Pulmonary artery endothelial cell (primary cell): ENCODE data around the gene OTOG. TPM values are rescaled to one million over a fixed set of nuclear protein-coding genes. Genes with fewer than 3 reads are reported as not detected.

ENCODE experiments used
- DNase-seq: peaks from one replicate; pipeline ENCODE4 v3.0.0-alpha.2; 2011; ENCODE audit warnings: low read depth, low spot score
- total RNA-seq: library from RNA; depleted of rRNA; stranded (reverse); fragments of >200 nt; gene quantifications from 2 replicates; pipeline ENCODE4 v1.2.3, GENCODE V29; 2014

OTOG gene
- total RNA-seq, 1 donor from 2014 or later = not detected

DNA sequence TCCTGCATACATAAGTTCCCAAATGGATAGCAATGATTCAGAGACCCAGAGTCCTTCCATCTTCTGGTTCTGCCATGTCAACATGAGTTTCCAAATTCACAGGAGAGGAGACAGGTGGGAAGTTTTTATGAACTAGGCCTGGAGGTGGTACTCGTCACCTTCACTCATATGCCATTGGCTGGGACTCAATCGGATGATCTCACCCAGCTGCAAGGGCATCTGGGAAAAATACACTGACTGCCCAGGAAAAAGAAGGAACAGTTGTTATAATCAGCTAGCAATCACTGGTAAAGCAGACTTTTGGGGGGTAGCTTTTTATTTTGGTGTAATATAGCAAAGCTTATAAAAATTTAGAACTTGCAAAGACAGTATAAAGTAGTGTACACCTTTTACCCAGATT lies 83.9 kb downstream of the OTOG start:
- DNase-seq = no peak

DNA sequence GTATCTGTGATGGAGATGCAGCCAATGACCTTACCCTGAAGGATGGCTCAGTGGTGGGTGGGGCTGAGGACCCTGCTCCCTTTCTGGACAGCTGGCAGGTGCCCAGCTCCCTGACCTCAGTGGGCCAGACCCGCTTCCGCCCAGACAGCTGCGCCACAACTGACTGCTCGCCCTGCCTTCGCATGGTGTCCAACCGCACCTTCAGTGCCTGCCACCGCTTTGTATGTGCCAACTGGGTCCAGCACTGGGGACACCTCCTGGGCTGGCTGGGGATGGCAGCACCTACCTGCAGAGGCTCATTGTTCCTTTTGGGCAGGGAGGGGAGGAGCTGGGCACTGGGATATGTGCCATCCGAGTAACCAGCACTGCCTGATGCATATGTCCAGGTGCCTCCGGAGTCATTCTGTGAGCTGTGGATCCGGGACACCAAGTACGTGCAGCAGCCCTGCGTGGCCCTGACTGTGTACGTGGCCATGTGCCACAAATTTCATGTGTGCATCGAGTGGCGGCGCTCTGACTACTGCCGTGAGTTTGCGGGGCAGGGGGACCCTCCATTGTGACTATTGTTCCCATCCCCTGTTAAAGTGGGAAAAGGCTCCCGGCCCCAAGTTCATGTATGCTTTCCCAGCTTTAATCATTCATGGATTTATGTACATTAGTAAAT lies 84.8 kb downstream of the OTOG start:
- no peak for DNase-seq

DNA sequence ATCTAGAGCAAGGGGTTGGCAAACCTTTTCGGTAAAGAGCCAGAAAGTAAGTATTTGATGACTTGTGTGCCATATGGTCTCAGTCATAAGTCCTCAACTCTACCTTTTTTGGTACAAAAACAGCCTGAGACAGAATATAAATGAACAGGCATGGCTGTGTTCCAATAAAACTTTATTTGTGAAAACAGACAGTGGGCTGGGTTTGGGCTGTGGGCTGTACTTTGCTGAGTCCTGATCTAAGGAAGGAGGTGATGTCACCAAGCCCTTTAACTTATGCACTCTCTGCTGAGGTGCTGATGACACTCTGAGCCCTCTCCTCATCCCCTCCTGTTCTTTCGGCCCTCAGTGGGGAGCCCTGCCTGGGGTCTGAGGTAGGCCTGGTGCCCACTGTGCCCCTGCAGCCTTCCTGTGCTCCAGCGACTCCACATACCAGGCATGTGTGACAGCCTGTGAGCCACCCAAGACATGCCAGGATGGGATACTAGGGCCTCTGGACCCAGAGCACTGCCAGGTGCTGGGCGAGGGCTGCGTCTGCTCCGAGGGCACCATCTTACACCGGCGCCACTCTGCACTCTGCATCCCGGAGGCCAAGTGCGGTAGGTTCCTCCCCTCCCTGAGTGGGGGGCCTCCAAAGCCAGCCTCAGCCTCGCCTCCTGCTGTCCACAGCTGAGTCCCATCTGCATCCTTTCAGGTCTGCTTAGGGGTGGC lies 86.4 kb downstream of the OTOG start:
- no peak for DNase-seq

DNA sequence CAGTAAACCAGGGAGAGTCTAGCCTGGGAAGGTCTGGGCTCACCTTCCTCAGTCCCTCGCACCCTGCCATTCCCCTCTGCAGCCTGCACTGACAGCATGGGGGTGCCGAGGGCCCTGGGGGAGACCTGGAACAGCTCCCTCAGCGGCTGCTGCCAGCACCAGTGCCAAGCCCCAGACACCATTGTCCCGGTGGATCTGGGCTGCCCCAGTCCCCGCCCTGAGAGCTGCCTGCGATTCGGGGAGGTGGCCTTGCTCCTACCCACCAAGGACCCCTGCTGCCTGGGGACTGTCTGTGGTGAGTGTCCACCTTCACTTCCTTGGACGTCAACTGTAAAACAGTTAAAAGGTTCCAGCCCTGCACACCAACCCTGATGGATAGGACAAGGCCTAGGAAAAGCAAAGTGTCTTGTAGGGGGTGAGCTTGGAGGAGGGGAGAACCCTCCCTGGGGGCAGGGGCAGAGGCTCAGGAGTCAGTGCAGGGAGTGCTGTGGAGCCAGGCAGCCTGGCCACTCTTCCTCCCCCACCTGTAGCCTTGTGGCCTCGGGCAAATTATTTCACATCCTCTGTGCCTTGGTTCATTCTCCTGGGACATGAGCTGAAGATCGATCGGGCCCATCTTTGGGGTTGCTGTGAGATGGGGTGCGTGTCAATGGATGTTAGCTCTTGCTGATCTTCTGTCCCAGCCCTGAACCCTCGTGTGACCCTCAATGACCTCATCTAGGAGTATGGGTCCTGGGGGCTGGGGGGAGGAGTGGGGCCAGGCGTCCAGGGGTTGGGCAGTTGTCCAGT lies 87.1 kb downstream of the OTOG start:
- no peak for DNase-seq

DNA sequence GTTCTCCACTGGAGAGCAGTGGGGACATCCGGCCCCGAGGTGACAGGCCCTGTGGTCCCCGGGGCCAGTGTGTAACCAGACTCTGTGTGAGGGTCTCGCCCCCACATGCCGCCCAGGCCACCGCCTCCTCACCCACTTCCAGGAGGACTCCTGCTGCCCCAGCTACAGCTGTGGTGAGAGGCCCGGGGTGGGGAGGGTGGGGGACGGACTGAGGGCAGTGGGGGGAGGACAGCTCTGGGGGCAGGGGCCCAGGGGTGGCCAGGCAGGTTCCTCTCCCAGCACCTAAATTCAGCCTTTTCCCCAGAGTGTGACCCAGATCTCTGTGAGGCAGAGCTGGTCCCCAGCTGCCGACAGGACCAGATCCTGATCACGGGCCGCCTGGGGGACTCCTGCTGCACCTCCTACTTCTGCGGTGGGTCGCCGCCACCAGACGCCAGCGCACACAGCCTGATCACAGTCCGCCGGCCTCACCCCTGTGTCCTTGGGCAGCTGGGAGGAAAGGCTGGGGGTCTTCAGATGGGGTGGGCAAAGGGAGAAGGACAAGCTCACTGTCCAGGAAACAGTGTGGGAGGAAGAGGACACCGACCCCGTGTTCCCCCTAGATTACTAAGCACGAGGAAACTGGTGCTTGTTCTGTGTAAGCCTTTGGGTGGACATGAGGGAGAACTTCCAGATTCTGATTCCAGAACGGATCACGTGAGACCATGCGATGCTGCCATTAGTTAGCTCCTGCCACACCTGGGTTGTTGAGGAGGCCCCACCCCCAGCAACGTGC lies 87.9 kb downstream of the OTOG start:
- DNase-seq = no peak

DNA sequence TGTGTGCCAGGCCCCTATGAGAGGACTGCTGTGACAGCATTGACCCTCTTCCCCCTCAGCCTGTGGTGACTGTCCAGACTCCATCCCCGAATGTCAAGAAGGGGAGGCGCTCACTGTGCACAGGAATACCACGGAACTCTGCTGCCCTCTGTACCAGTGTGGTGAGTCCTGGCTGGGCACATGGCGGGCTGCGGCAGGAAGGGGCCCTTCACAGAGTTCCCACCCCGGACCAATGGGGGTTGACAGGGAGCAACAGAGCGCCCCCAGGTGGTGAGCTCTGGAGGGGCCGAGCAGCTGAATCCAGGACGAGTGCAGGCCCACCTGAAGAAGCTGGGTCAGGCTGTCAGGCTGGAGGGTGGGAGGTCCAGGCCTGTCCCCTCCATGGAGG lies 88.5 kb downstream of the OTOG start:
- DNase-seq = no peak

DNA sequence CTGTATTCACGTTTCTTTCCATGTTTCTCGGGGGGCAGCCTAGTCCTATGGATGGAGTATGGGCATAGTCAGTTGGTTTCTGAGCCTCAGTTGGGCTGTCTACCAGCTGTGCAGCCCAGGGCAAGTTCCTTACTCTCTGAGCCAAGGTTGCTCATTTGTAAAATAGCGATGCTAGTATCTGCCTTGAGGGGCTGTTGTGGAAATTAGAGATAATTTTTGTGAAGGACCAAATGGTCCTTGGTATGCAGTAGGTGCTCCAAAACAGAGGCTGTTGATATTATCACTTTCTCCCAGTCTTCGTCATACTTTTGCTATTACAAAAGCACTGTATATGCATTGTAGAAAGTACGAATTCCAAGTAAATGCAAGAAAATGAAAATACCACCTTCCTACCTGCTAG lies 89.7 kb downstream of the OTOG start:
- DNase-seq = no peak

DNA sequence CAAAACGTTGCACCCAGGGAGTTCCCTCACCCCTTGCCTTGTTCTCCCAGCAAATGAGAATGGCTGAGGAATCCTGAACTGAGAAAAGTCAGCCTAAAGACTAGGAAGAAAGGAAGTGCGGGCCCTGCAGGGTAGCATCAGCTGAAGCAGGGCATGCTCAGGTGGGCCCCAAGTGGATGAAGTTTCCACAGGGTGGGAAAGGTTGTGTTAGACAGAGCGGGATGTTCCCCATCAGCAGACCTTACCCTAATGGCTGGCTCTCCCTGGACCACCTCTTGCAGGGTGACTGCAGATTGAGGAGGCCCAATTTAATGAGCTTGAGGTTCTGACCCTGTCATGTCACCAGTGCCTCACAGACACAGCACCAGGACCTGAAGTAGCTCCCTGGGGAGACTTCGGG lies 90.8 kb downstream of the OTOG start:
- DNase-seq = no peak

DNA sequence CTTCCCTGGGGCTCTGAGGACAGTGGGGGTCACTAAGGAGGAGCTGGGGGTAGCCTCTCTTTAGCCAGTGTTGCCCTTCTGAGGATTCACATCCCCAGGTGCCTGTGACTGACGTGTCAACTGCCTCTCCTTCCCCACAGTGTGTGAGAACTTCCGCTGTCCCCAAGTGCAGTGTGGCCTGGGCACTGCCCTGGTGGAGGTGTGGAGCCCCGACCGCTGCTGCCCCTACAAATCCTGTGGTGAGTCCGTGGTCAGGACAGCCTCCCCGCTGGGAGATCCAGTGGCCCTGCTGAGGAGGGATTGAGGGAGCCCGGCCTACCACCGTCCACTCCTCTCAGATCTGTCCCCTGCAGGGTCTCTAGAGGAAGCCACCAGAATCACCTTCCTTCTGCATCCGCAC lies 91.3 kb downstream of the OTOG start:
- DNase-seq = no peak

DNA sequence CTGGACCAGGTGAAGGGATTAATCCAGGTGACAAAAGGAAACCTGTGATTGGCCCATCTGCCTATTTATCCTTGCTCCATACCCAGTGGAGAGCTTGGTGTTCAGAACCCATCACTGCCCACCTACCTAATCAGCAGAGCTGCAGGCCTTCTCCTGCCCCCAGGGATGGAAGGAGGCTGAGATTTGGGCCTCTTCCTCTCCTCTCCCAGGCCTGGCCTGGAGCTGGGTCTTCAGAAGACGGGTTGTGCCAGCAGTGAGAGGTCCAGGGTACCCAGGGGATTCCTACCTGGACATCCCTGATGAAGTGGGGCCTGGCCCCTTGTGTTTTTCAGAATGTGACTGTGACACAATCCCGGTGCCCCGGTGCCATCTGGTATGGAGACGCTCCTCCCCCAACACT lies 92.0 kb downstream of the OTOG start:
- DNase-seq = no peak

DNA sequence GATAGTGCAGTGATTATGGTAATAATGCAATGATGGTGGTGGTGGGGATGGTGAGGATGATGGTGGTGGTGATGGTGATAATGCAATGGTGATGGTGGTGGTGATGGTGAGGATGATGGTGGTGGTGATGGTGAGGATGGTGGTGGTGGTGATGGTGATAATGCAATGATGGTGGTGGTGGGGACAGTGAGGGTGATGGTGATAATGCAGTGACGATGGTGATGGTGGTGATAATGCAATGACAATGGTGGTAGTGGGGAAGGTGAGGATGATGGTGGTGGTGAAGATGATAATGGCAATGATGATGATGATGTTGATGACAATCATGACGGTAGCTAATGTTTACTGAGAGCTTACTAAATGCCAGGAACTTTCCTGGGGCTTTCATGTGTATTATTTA lies 92.7 kb downstream of the OTOG start:
- DNase-seq = no peak

DNA sequence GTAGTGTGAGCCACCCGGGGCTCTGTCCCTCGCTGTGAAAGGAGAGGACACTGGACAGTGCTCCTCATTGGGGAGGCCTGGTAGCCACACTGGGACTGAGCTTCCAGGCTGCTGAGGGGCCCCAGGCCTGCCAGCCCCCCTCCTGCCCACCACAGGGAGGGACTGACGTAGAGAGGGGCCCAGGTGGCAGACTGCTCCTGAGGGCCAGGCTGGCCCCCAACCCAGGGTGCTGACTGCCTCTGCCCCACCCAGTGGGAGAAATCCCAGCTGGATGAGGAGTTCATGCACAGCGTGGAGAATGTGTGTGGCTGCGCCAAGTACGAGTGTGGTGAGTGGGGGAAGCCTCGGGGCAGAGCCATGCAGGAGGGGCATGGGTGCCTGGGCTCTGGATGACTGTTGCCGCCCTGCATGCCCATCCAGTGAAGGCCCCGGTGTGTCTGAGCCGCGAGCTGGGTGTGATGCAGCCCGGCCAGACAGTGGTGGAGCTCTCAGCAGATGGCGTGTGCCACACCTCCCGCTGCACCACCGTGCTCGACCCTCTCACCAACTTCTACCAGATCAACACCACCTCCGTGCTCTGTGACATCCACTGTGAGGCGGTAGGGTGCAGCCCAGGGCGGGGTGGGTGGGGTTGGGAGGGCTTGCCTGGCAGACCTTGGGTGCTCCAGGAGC lies 93.6 kb downstream of the OTOG start:
- DNase-seq = no peak

DNA sequence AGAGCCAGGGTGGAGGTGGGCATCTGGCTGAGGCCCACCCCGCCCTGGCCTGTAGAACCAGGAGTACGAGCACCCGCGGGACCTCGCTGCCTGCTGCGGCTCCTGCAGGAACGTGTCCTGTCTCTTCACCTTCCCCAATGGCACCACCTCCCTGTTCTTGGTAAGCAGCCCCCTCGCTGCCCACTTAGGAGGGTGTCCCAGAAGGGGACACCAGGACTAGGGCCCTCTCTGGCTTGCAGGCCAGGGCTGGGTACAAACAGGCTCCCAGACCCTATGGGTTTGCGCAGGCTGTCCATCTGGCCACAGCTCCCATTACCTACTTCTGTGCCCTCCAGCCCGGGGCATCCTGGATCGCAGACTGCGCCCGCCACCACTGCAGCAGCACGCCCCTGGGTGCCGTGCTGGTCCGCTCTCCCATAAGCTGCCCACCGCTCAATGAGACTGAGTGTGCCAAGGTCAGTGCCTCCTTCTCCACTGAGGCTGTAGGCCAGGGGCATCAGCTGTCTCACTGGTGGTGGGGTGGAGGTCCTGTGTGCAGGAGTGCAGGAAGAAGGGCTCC lies 94.8 kb downstream of the OTOG start:
- DNase-seq = no peak

DNA sequence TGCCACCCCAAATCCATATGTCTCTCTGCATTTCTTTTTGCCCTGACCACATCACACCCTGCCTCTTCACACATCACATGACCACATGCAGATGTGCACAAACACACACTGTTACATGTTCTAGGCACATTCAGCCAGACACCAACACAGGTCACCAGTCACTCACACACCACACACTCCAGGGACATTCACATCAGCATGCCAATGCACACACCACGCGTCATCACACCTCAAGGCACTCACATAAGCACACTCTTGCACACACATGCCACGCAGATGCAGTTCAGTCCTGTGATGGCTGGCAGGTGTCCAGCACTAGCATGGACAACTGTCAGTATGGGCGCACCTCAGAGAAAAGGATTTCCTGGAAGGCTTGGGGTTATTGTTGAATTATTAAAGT lies 95.3 kb downstream of the OTOG start:
- no peak for DNase-seq

DNA sequence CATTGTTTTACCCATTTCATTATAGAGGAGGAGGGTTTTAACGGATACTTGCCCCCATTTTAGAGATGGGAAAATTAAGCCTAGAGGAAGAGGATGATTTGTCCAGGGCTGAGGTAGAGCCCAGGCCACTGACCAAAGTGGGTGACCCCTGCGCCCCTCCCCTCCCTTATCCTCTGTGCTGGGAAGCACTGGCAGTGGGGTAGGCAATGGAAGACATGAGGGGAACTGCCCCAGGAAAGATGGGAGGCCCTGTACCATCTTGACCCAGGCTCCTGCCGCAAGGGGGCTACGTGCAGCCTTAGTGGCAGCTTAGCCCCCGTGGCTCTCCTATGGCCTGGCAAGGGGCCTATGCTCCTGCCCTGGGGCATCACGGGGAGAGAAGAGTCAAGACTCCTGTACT lies 95.9 kb downstream of the OTOG start:
- DNase-seq = no peak

DNA sequence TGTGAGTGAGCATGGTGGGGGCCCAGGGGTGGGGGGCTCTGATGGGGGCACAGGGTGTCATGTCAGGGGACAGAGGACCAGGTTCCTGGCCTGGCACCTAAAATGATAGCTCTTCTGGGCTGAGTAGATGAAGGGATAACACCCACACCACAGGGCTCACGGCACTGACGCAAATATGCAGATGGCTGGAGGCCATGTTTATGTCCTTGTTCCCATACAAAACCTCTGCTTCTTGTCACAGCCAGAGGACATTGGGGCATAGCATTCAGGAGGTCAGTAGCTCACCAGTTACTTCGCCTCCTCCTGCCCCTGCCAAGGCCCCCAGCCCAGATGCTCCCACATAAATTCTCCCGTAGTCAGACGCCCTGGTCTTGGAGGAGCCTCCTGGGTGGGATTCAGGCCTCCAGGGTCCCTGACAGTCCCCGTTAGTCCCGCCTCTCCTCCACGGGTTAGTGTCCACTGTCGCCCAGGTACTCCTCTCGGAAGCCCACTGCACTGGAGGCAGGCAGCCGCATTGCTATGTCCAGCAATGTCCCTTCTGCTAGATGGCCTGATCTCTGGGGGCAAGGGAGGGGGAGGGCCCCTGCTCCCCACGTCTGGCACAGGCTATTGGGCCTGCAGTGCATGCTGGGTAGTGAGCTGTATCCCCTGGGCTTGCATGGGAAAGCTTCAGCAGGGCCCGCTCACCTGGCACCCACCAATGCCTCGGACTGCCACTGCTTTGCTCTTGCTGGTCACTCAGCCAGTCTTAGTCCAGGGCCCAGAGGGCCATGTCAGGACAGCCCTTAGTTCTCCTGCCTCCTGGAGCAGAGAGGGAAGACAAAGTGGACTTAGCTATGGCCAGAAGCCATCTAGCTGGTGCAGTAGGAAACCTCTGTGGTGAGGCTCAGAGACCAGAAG lies 96.7 kb downstream of the OTOG start:
- no peak for DNase-seq

DNA sequence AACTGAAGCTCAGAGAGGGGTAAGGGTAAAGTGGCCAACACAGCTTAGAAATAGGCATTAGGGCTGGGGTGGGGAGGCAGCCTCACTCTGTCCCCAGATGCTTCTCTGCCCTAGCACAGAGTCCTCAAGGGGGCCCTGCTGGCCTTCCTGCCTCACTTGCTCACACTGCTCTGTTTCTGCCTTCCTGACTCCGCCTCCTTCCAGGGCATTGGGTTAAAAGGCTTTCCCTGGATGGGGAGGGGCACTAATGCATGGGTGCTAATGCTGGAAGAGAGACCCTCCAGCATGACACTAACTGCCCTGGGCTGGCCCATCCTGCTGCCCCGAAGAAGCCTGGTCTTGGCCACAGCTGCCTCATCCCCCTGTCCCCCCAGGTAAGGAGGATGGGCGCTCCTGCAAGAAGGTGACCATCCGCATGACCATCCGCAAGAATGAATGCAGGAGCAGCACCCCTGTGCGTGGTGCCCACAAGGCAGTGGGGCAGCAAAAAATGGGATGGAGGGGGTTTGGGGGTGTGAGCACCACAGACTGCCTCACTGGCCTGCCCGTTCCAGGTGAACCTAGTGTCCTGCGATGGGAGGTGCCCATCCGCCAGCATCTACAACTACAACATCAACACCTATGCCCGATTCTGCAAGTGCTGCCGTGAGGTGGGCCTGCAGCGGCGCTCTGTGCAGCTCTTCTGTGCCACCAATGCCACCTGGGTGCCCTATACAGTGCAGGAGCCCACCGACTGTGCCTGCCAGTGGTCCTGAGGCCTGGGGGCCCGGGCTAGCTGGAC lies 98.3 kb downstream of the OTOG start:
- no peak for DNase-seq

DNA sequence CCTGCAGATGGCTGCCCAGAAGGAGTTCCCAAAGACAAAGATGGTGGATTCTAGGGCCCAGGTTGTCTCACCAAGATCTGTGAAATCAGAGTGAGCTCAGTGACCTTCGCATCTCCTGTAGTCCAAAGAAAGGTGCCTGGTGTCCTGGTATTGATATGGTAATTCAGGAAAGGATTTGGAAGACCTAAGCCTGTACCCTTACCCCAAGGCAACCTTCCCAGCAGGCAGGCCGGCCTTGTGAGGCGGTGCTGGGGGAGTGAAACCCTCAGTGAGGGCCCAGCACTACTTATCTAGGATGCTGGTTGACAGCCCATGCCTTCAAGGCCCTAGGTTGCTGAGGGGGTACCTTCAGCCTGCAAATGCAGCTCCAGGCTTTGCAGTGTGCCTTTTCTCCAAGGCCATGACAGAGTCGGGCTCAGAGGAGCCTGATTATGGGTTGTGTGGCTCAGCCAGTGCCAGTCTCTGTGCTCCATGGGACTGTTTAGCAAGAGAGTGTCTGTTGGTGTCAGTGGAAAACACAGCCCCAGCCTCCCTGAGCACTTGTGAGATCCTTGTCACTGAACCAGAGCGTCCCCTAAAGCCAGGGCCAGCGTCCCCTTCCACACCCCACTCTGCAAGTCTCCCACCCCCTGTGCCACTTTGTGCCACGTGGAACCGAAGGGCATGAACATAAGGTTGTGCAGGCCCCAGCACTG lies 99.5 kb downstream of the OTOG start:
- no peak for DNase-seq

DNA sequence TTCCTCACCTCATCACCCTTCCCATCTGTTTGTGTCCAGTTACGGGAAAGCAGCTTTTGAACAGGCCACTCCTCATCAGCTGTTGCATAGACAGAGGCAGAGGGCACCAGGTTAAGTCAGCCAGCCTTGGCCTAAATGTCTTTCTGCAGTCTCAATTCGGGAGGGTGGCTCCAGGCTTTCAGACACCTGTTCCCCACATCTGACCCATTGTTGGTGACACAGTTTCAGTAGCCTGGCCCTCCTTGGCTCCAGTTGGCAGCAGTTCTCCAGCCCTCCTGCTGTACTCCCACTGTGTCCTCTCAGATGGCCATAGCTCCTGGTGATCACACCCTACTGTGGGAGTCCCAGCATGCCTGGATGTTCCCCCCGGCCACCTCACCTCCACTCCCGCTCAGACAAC lies 101.5 kb downstream of the OTOG start:
- DNase-seq = no peak
